Measurements from ENCODE around the gene CD22.

Gene CD22

GRCh38 chr19:35331551-35332214 is 2.7 kb downstream of the CD22 start:
- DNase-seq (ENCODE audit: low spot score) (no peak), ATAC-seq (ENCODE audit: low read depth) (no peak)
- Histone ChIP-seq H3K27ac (ENCODE audit: poor library complexity, severe bottlenecking) (no peak overlapping the region), H3K36me3 (ENCODE audit: low read depth) (no peaks in the 10 kb centered on the region), H3K9me3 (ENCODE audit: severe bottlenecking) (no peaks in the 10 kb centered on the region), H3K4me3 (ENCODE audit: severe bottlenecking) (no peak overlapping the region), H3K4me1 (ENCODE audit: insufficient read depth, poor library complexity, severe bottlenecking) (no peaks in the 10 kb centered on the region), H3K27me3 (ENCODE audit: insufficient read depth, poor library complexity, severe bottlenecking) (no peaks in the 10 kb centered on the region)
- no peak for TF ChIP-seq CTCF (IDR thresholded peaks at IDR 0.05; ENCODE audit: poor library complexity, severe bottlenecking)

GRCh38 chr19:35332817-35333216 is 3.8 kb downstream of the CD22 start:
- H3K27ac ChIP-seq (ENCODE audit: poor library complexity, severe bottlenecking): no peak overlapping the region

GRCh38 chr19:35334144-35334753 is 5.3 kb downstream of the CD22 start:
- no peak overlapping the region for H3K4me3 ChIP-seq (ENCODE audit: severe bottlenecking)
- H3K4me1 ChIP-seq (ENCODE audit: insufficient read depth, poor library complexity, severe bottlenecking): no peaks in the 10 kb centered on the region
- no peaks in the 10 kb centered on the region for H3K36me3 ChIP-seq (ENCODE audit: low read depth)
- DNase-seq (ENCODE audit: low spot score): no peak
- no peaks in the 10 kb centered on the region for H3K9me3 ChIP-seq (ENCODE audit: severe bottlenecking)
- TF ChIP-seq CTCF (IDR thresholded peaks at IDR 0.05; ENCODE audit: poor library complexity, severe bottlenecking): no peak
- ATAC-seq (ENCODE audit: low read depth): no peak
- H3K27me3 ChIP-seq (ENCODE audit: insufficient read depth, poor library complexity, severe bottlenecking): no peaks in the 10 kb centered on the region
- no peak overlapping the region for H3K27ac ChIP-seq (ENCODE audit: poor library complexity, severe bottlenecking)

More at GRCh38 chr19:35332817-35333216, 3.8 kb downstream of the CD22 start:
- no peak overlapping the region for H3K4me3 ChIP-seq (ENCODE audit: severe bottlenecking)
- DNase-seq (ENCODE audit: low spot score) (no peak), ATAC-seq (ENCODE audit: low read depth) (no peak)
- H3K27me3 ChIP-seq (ENCODE audit: insufficient read depth, poor library complexity, severe bottlenecking): no peaks in the 10 kb centered on the region
- no peaks in the 10 kb centered on the region for H3K4me1 ChIP-seq (ENCODE audit: insufficient read depth, poor library complexity, severe bottlenecking)
- TF ChIP-seq CTCF (IDR thresholded peaks at IDR 0.05; ENCODE audit: poor library complexity, severe bottlenecking): no peak
- no peaks in the 10 kb centered on the region for H3K36me3 ChIP-seq (ENCODE audit: low read depth)
- no peaks in the 10 kb centered on the region for H3K9me3 ChIP-seq (ENCODE audit: severe bottlenecking)

- ATAC-seq (ENCODE audit: low read depth) (no peak), DNase-seq (ENCODE audit: low spot score) (no peak)
- no peaks in the 10 kb centered on the region for H3K4me1 ChIP-seq (ENCODE audit: insufficient read depth, poor library complexity, severe bottlenecking)
- no peaks in the 10 kb centered on the region for H3K36me3 ChIP-seq (ENCODE audit: low read depth)
- TF ChIP-seq CTCF (IDR thresholded peaks at IDR 0.05; ENCODE audit: poor library complexity, severe bottlenecking): no peak
- H3K27ac ChIP-seq (ENCODE audit: poor library complexity, severe bottlenecking): no peak overlapping the region
- H3K9me3 ChIP-seq (ENCODE audit: severe bottlenecking): no peaks in the 10 kb centered on the region
- H3K27me3 ChIP-seq (ENCODE audit: insufficient read depth, poor library complexity, severe bottlenecking): no peaks in the 10 kb centered on the region
- no peak overlapping the region for H3K4me3 ChIP-seq (ENCODE audit: severe bottlenecking)
Measured at GRCh38 chr19:35336166-35336955, 7.4 kb downstream of the CD22 start.
